ENCODE data around the gene ERCC1.

DNA sequence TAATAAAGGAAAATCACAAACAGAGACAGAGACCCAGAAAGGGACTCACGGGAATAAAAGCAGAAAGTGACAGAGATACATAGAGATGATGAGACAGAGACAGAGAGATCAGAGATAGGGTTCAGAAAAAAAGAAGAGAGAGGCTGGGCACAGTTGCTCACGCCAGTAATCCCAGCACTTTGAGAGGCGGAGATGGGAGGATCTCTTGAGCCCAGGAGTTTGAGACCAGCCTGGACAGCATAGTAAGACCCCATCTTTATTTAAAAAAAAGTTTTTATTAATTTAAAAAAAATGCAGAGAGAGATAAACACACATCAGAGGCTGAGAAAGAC, 24.7 kb upstream of the ERCC1 start:
- no peak for TF ChIP-seq POLR2A (IDR thresholded peaks at IDR 0.05)
- TF ChIP-seq, protein P1, sequence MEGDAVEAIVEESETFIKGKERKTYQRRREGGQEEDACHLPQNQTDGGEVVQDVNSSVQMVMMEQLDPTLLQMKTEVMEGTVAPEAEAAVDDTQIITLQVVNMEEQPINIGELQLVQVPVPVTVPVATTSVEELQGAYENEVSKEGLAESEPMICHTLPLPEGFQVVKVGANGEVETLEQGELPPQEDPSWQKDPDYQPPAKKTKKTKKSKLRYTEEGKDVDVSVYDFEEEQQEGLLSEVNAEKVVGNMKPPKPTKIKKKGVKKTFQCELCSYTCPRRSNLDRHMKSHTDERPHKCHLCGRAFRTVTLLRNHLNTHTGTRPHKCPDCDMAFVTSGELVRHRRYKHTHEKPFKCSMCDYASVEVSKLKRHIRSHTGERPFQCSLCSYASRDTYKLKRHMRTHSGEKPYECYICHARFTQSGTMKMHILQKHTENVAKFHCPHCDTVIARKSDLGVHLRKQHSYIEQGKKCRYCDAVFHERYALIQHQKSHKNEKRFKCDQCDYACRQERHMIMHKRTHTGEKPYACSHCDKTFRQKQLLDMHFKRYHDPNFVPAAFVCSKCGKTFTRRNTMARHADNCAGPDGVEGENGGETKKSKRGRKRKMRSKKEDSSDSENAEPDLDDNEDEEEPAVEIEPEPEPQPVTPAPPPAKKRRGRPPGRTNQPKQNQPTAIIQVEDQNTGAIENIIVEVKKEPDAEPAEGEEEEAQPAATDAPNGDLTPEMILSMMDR (IDR thresholded peaks at IDR 0.05) = no peak

Measured in adrenal gland (tissue), 5 donors.